Posterior cingulate gyrus (tissue), 11 donors: Measurements from ENCODE around the gene PDE4D.
A peak's percentile ranks its signal among the peaks of the same experiment; 100 is the strongest.

Experiments
- DNase-seq, 10 donors: peaks; one replicate each; pipeline versions ENCODE4 v3.0.0 to v3.0.0-alpha.2; 2020 to 2021; ENCODE audit warnings: mixed read lengths in 3 of 10
- intact Hi-C: fragments of 100-400 bp; cut with DNase I; formaldehyde crosslinking; loops from one replicate; pipeline ENCODE4 v1.15.1; 2023

Gene PDE4D

GRCh38 chr5:59569158-59569557 lies 324.4 kb downstream of the PDE4D start:
- intact Hi-C loops, result no loop called here
- no peak for DNase-seq

GRCh38 chr5:59568161-59568560 lies 325.4 kb downstream of the PDE4D start:
- DNase-seq, result no peak
- intact Hi-C loops, result no loop called here

GRCh38 chr5:59565551-59565950 lies 328.0 kb downstream of the PDE4D start:
- DNase-seq, result no peak
- intact Hi-C loops, result no loop called here

GRCh38 chr5:59564895-59565294 lies 328.6 kb downstream of the PDE4D start:
- intact Hi-C loops, result no loop called here
- DNase-seq, result no peak

- no peak for DNase-seq
- intact Hi-C loops, result no loop called here
Observed at GRCh38 chr5:59562756-59563389, 330.7 kb downstream of the PDE4D start.

GRCh38 chr5:59560553-59560952 lies 333.0 kb downstream of the PDE4D start:
- intact Hi-C loops, result no loop called here

GRCh38 chr5:59559847-59560246 lies 333.7 kb downstream of the PDE4D start:
- intact Hi-C loops, result no loop called here
- no peak for DNase-seq

More at GRCh38 chr5:59560553-59560952, 333.0 kb downstream of the PDE4D start:
- DNase-seq, result no peak

- no peak for DNase-seq
- intact Hi-C loops, result no loop called here
Observed at GRCh38 chr5:59559323-59559722, 334.2 kb downstream of the PDE4D start.

GRCh38 chr5:59558501-59558900 lies 335.0 kb downstream of the PDE4D start:
- DNase-seq, result no peak
- intact Hi-C loops, result no loop called here

- intact Hi-C loops, result no loop called here
- DNase-seq, result no peak
Observed at GRCh38 chr5:59557572-59557971, 336.0 kb downstream of the PDE4D start.

- intact Hi-C loops, result no loop called here
- no peak for DNase-seq
Observed at GRCh38 chr5:59555596-59555995, 337.9 kb downstream of the PDE4D start.

GRCh38 chr5:59554501-59554900 lies 339.0 kb downstream of the PDE4D start:
- intact Hi-C loops, result no loop called here
- no peak for DNase-seq

GRCh38 chr5:59553992-59554391 lies 339.5 kb downstream of the PDE4D start:
- DNase-seq, result no peak

GRCh38 chr5:59548807-59549357 lies 344.6 kb downstream of the PDE4D start:
- intact Hi-C loops, result loop anchor here (5.0 kb wide), 1 partner anchor 33 kb away; no protein-coding TSS in a partner anchor
- DNase-seq, result no peak

More at GRCh38 chr5:59553992-59554391, 339.5 kb downstream of the PDE4D start:
- intact Hi-C loops, result no loop called here

GRCh38 chr5:59547731-59548130 lies 345.8 kb downstream of the PDE4D start:
- intact Hi-C loops, result loop anchor here (5.0 kb wide), 1 partner anchor 35 kb away; no protein-coding TSS in a partner anchor
- DNase-seq, result no peak

GRCh38 chr5:59544573-59544972 lies 349.0 kb downstream of the PDE4D start:
- no peak for DNase-seq
- intact Hi-C loops, result no loop called here

- no peak for DNase-seq
- intact Hi-C loops, result no loop called here
Observed at GRCh38 chr5:59543821-59544442, 349.6 kb downstream of the PDE4D start.

- peak in 3 of 10 donors; percentile 10 to 33 (median 12) for DNase-seq
- intact Hi-C loops, result no loop called here
Observed at GRCh38 chr5:59542851-59543820, 350.4 kb downstream of the PDE4D start.

GRCh38 chr5:59542306-59542705 lies 351.2 kb downstream of the PDE4D start:
- intact Hi-C loops, result no loop called here
- no peak for DNase-seq

GRCh38 chr5:59540366-59540765 lies 353.2 kb downstream of the PDE4D start:
- intact Hi-C loops, result no loop called here
- DNase-seq, result peak in 1 of 10 donors; percentile 14

GRCh38 chr5:59538750-59539121 lies 354.8 kb downstream of the PDE4D start:
- no peak for DNase-seq
- intact Hi-C loops, result no loop called here
